IMR-90 (cell line): ENCODE results near the gene RAB3A.

Experiments
- BHLHE40 ChIP-seq: fragments of 150-350 bp; IDR thresholded peaks from 2 replicates; pipeline ENCODE4 v1.6.1; 2016; ENCODE audit warnings: mild to moderate bottlenecking, low read depth, low read length
- CTCF ChIP-seq: conservative IDR thresholded peaks from 2 replicates; pipeline ENCODE4 v1.5.1; 2012; ENCODE audit warnings: mild to moderate bottlenecking, low read depth, low read length, improper control_type of control experiment
- MXI1 ChIP-seq: IDR thresholded peaks from 2 replicates; pipeline ENCODE4 v1.6.1; 2012; ENCODE audit warnings: low read depth, mild to moderate bottlenecking, low read length, moderate library complexity, borderline replicate concordance
- POLR2A ChIP-seq: IDR thresholded peaks from 2 replicates; pipeline ENCODE4 v1.6.1; 2012; ENCODE audit warnings: mild to moderate bottlenecking, low read depth, low read length
- RFX5 ChIP-seq: IDR thresholded peaks from 2 replicates; pipeline ENCODE4 v1.8.0; 2012; ENCODE audit warnings: low read depth, mild to moderate bottlenecking, low read length, moderate library complexity
- USF2 ChIP-seq: fragments of 150-350 bp; IDR thresholded peaks from 2 replicates; pipeline ENCODE4 v1.6.1; 2017; ENCODE audit warnings: mild to moderate bottlenecking, antibody characterized with exemption, low read length, low read depth

- TF ChIP-seq CTCF (no peak), USF2 (no peak), POLR2A (no peak), MXI1 (no peak), RFX5 (no peak), BHLHE40 (no peak)
Measured at GRCh38 chr19:18218600-18218999, 14.8 kb upstream of the RAB3A start.
